Lung microvascular endothelial cell (primary cell): Measurements from ENCODE around the gene YY1. TPM values are rescaled to one million over a fixed set of nuclear protein-coding genes. Genes with fewer than 3 reads are reported as not detected.

Experiments
- total RNA-seq: library from RNA; depleted of rRNA; stranded (reverse); fragments of >200 nt; gene quantifications from 2 replicates; pipeline ENCODE4 v1.2.1, GENCODE V29; 2014

Gene YY1
- total RNA-seq, 1 donor from 2014 or later, result 39.3 TPM

Other genes starting within 250 kb of the YY1 start
- gene EVL, start 173.7 kb upstream of the YY1 start, total RNA-seq, result 7.2 and 9.1 TPM in 2 replicates
- gene DEGS2, start 79.5 kb upstream of the YY1 start, total RNA-seq, result 0.20 and 0.22 TPM in 2 replicates
- 39.2 and 70.0 TPM in 2 replicates for gene SLC25A29, start 67.3 kb downstream of the YY1 start, total RNA-seq
- under 0.01 TPM in 1 of 2 replicates, not detected in the other for gene SLC25A47, start 84.2 kb downstream of the YY1 start, total RNA-seq
- 21.4 and 40.3 TPM in 2 replicates for gene WDR25, start 137.3 kb downstream of the YY1 start, total RNA-seq